OCI-M2 (cell line): ENCODE results near the gene ZCCHC2.

Experiments
- DNase-seq: peaks from one replicate; lab custom pipeline; 2025; ENCODE audit not compliant: unreplicated experiment; lab: John Stamatoyannopoulos, UW

The ZCCHC2 gene

DNA sequence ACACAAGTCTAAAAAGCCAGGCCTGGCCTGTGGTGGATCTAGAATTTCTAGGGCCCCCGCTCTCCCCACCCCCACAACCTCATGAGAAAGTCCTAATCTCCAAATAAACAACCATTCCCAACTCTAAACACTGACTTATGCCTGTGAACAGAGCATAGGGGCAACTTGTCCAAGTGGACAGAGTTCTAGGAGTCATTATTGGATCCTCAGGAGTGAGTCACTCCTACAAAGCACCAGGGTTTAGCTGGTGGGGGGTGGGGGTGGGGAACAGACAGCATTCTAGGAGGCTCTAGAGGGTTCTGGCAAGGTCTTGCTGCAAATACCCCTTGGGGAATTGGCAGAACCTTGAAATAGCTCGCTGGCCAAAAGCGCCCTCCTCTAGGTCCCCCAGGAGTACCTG lies 83.3 kb downstream of the ZCCHC2 start:
- DNase-seq: no peak

DNA sequence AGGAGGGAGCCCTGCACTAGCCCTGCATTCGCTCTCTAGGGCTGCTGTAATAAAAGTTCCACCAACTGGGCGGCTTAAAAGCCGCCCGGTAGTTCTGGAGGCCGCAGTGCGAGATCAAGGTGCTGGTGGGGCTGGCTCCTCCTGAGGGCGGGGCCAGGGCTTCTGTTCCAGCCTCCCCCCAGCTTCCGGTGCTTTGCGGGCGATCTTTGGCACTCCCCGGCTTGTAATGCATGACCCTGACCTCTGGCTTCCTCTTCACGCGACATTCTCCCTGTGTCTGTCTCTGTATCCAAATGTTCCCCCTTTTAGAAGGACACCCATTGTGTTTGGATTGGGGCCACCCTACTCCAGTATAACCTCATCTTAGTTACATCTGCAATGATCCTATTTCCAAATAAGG lies 84.5 kb downstream of the ZCCHC2 start:
- DNase-seq: no peak

DNA sequence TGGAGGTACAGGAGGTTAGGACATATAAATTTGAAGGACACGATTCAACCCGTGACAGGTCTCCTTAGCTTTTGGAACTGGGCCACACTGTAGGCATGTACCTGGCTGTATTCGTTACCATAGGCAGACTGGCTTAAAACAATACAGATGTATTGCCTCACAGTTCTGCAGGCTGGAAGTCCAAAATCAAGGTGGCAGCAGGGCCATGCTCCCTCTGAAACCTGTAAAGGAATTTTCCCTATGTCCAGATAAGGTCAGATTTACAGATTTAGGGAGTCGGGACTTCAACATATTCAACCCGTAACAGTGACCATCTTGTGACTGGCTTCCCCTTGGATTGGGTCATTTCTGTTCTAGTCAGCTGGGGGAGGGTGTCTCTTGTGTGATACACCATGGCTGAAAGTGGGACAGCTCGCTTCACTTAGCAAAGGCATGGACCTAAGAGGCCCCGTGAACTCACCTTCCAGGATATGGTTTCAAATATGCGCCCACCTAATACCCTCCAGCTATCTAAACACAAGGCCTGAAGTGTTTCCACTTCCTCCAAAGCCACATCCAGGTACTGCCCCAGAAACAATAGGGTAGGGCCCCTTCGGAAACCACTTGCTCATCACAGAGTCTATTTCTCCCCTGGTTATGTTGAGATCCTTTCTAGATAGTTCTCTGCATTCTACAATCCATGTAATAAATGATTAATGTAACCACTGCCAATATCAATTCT lies 85.0 kb downstream of the ZCCHC2 start:
- DNase-seq: no peak

DNA sequence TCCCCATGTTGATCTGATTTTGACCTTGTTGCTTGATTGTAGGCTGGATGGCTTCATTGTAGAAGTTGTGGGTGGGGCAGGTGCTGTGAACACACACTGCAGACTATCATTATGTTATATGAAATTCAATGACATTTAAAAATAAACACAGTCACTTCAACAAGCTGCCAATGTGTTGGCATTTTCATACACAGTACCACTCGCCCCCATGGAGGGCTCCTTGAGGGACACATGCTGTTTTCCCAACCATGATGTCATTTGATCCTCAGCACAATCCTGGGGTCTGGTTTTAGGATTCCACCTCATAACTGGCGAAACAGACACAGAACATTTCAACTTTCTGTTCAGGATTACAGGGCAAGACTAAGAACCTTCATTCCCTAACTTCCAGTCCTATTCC lies 86.9 kb downstream of the ZCCHC2 start:
- no peak for DNase-seq

DNA sequence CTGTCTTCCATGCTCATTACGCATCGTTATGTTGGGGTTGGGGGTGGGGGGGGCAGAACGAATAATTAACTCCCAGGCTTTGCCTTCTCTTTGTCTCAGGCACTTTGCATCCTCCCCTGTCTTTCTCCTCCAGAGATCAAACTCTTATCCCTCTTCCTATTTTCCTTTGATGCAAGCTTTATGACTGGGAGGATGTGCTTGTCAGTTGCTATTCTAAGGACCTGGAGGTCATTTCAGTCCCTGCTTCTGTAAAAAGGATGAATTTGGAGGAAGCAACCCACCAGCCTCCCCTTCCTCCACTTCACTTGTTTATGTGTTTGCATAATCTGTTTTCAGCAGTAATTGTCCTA lies 87.5 kb downstream of the ZCCHC2 start:
- no peak for DNase-seq

DNA sequence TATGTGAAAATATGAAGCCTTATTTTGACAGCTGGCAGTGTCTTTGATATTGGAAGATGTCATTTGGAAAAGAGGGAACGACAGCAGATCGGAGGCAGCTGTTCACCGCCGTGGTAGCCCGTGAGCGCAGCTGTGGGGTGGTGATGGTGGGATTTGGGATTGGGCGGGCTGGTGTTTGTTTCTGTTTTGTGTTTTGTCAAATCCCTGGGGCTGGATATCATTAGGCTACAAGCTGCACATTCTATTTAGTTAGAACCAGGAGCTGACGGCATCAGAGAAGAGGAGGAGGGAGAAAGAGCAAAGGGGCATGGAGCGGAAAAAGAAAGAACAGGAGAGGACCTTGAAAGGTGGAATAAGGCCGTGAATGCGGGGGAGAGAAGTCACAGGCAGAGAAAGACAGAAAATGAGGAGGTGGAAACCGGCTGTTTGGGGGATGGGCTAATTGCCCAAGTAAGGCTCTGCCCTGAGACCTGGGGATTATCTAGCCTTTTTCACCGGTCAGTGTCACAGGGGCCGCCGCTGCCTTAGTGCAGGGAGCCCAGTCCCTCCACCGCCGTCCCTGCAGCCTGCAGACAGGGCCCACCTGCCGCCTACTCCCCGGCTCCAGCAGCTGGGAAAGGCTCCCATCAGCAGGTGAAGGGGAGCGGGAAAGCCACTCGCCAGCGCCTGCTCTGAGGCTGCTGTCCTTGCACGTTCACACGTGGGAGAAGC lies 88.0 kb downstream of the ZCCHC2 start:
- no peak for DNase-seq

DNA sequence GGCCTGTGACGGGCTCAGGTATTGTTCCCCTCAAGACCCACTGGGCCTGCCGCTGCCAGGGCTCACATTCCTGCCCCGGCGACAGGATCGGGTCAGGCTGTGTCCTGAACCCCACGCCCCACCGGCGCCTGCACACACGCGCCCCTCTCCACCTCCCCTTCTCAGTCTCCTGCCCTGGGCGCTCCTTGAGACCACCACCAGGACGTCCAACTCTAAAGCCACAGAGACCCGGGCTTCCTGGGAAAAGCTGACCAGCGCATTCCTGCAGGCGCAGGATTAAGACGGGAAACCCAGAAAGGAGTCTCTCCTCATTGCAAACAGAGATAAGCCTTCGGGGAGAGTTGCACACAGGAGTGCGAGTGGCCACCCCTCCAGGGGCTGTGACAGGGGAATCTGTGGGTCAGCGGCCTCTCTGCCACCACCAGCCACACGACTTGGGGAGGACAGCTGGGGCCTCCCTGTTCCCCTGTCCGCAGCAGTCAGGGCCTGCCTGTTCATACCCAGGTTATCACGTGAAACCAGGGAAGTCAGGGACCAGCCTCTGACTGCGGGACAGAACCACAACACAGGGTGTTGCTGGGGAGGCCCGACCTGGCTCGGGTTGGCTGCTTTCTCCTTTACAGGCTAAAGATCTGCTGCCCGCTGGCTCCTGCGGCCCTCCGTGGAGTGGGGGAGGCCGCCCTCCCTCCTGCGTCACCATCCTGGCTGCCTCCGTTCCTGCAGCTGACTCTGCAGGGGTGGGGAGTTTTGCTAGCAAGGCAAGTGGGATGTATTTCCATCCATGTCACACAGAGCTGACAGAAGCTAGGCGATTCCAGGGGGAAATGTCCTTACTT lies 88.8 kb downstream of the ZCCHC2 start:
- DNase-seq: no peak

DNA sequence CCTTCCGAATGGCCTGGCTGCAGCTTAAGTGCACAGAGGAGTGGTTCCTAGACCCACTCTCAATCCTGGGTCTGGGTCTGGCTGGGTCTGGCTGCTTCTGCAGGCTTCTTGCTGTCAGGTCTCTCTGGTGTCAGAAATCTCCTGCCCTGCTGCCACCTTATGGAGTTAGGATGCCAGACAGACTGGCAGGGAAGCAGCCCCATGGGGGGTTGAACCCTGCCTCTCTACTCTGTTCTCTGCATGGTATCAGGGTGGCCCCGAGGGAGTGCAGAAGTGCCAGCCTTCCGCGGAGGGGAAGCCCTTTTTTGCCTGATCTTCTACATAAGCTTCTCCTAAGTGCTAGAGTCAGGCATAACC lies 89.4 kb downstream of the ZCCHC2 start:
- DNase-seq: no peak

DNA sequence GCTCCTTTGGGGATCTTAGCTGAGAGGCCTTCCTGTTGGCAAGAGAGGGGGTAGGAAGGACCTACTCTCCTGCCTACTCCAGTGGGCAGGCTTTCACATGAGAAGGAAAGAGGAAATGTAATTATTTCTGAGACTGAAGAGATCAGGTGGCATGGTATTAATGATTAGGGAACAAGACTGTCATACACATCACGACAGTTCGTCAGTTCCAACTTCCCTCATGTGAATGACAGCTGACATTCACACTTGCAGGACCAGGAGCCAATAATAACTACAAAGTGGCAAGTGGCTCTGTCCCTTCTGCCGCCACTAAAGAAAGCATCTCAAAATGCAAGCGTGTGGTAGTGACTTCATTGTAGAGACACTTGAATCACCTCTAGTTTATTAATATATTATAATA lies 90.0 kb downstream of the ZCCHC2 start:
- no peak for DNase-seq

DNA sequence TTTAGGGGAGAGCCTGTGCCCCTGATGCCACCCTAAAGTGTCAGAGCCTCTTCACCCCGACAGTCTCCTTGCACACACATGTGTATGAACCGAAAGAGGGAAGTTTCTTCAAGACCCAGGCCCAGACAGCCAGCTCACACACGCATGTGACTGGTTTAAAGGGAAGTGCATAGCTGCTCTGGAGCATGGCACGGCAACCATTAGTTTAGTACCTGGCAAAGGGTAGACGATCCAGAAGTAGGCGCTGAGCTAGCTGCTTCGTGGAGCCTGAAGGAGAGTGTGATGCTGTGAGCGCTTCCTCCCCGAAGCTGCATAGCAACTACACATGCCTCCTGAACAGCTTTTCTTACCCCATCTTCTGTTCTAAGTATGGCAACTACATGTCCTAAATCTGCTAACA lies 91.7 kb downstream of the ZCCHC2 start:
- no peak for DNase-seq

DNA sequence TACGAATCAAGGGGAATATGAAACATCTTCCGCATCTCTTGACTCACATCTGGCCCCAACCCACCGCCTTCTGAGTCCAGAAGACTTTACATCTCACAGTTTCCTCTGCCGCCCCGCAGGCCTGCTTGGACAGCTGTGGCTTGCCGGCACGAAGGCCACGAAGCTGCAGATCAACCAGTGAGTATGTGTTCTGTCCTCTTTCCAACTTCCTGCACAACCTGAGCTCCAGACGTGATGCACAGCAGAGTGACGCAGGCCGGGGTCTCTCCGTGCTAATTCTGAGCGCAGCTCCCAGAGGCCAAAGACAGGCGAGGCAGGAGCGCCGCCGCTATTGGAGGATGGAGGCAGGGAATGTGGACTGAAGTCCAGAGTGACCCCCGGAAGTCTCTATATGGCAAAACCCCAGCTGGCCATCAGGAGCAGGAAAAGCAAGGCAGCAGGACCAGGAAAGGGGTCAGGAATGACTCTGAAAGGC lies 93.5 kb downstream of the ZCCHC2 start:
- no peak for DNase-seq

DNA sequence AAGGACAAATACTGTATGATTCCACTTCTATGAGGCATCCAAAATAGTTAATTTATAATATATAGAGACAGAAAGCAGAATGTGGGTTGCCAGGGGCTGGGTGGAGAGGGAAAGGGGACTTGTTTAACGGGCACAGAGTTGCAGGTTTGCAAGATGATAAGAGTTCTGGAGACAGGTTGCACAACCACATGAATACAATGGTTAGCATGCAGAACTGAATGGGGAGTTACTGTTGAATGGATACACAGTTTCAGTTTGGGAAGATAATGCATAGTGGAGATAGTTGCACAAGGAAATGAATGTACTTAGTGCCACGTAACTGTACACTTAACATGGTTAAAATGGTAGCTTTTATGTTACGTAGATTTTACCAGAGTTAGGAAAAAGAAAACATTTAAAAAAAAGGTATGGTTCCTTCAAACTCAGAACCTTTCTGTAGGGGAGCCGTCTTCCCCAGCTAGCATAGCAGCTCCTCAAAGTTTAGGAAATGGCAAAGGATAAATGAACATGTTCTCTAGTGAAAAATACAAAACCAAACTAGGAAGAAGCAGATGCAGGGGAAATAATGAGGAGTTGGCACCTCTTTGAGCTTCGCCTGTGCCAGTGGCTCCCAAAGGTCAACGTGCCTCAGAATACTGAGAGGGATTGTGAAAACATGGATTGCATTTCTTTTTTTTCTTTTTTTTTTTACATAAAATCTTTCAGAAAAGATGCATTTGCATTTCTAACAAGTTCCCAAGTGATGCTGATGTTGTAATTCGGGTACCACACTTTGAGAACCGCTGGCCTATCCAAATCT lies 95.2 kb downstream of the ZCCHC2 start:
- no peak for DNase-seq

DNA sequence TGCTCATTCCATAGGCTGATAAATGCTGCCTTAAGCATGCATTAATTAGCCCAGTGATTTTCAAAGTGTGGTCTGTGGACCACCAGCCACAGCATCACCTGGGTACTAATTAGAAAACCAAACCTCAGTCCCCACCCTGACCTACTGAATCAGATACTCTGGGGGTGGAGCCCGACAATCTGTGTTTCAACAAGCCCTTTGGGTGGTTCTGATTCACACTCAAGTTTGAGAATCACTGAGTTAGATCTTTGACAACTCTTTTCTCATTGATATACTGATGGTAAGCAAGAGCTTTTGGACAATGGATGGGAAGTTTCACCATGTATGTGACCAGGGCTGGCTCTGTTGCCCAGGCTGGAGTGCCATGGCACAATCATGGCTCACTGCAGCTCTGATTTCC lies 95.9 kb downstream of the ZCCHC2 start:
- no peak for DNase-seq

DNA sequence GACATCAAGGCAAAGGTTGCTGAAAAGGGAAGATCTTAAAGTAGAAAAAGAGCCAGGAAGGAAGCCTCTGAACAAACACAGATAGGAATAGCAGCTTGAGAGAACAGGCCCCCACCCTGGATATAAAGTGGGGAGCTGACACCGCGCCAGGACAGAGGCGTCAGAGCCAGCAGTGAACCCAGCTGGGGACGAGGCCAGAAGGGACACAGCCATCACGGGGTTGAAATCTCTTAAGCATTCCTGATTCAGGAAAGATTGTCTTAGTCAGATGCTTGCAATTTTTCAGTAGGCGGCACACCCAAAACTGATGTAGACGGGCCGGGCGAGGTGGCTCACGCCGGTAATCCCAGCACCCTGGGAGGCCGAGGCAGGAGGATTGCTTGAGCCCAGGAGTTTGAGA lies 98.7 kb downstream of the ZCCHC2 start:
- no peak for DNase-seq

DNA sequence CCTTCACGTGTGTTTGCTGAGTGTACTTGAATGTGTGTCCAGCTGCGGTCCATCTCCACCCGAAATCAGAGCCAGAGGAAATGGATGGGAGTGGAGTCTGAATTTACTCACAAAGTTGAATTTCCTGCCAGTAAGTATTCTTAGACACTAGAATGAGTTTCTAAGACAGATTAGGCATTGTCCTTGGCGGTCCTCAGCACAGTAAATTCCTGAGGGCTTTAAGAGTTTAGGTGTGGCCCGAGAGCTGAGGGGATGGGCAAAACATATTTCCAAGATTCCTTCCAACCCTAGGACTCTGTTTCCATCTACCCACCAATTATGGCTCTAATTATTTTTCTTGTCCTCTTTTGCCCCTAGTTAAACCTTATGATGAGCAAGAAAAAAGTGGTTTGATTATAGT lies 102.2 kb downstream of the ZCCHC2 start:
- DNase-seq: no peak
